H1 (cell line): ENCODE measurements around the gene P2RX5. TPM values are rescaled to one million over a fixed set of nuclear protein-coding genes. Genes with fewer than 3 reads are reported as not detected.

ENCODE experiments used
- CTCF ChIA-PET: fragments of 300-600 bp; sonication (Branson Sonifier 250); formaldehyde crosslinking; loops from one replicate; lab custom pipeline; 2021; ENCODE audit not compliant: partially characterized antibody; lab: Charles Lee
- POLR2A ChIA-PET: fragments of 300-600 bp; sonication (Branson Sonifier 250); formaldehyde crosslinking; loops from one replicate; lab custom pipeline; 2021; ENCODE audit warnings: inconsistent platforms; ENCODE audit not compliant: partially characterized antibody; lab: Charles Lee
- DNase-seq, 2 experiments: peaks; one replicate each; pipeline versions ENCODE4 v3.0.0 to v3.0.0-alpha.2; 2010 to 2022; ENCODE audit warnings: low spot score in 2 of 2, low read depth in 1 of 2, mixed read lengths in 1 of 2
- FAIRE-seq: peaks from 2 replicates; lab custom pipeline; 2011; peaks lifted over from hg19 to GRCh38; lab: Jason Lieb, UNC
- H2AFZ ChIP-seq: 2 replicates; pipeline ENCODE4 v1.8.1; 2012; ENCODE audit warnings: low read length, inconsistent platforms
- H2AK5ac ChIP-seq: 2 replicates; pipeline ENCODE4 v1.6.1; 2013; ENCODE audit warnings: low read depth, low read length
- H2BK120ac ChIP-seq: replicated peaks from 2 replicates; pipeline ENCODE3; 2013; ENCODE audit warnings: low read depth, low read length, inconsistent platforms
- H2BK12ac ChIP-seq: 2 replicates; pipeline ENCODE4 v1.6.1; 2013; ENCODE audit warnings: low read depth, low read length
- H2BK15ac ChIP-seq: 2 replicates; pipeline ENCODE4 v1.6.1; 2013; ENCODE audit warnings: low read length
- H2BK20ac ChIP-seq: 2 replicates; pipeline ENCODE4 v1.6.1; 2013; ENCODE audit warnings: low read length
- H2BK5ac ChIP-seq: 2 replicates; pipeline ENCODE4 v1.6.1; 2013; ENCODE audit warnings: low read depth, low read length
- H3K14ac ChIP-seq: 2 replicates; pipeline ENCODE4 v1.6.1; 2013; ENCODE audit warnings: inconsistent platforms; ENCODE audit not compliant: insufficient read length
- H3K18ac ChIP-seq: 2 replicates; pipeline ENCODE4 v1.6.1; 2013; ENCODE audit warnings: low read length; ENCODE audit errors: extremely low read depth
- H3K23ac ChIP-seq: 2 replicates; pipeline ENCODE4 v1.6.1; 2013; ENCODE audit warnings: inconsistent platforms; ENCODE audit not compliant: insufficient read length
- H3K23me2 ChIP-seq: 2 replicates; pipeline ENCODE4 v1.6.1; 2013; ENCODE audit warnings: low read depth, low read length
- H3K27ac ChIP-seq: 2 replicates; pipeline ENCODE4 v1.6.1; 2011; ENCODE audit warnings: low read depth, low read length, inconsistent platforms
- H3K27me3 ChIP-seq, 4 experiments: replicated peaks in 1 of 4; 1 replicate in 1 of 4; 2 replicates in 3 of 4; pipeline versions ENCODE4 v1.6.1 to v1.8.1; 2011 to 2013; ENCODE audit warnings: low read length in 3 of 4, mild to moderate bottlenecking in 3 of 4, inconsistent platforms in 2 of 4, mixed read lengths in 2 of 4, moderate library complexity in 1 of 4; ENCODE audit not compliant: control insufficient read depth in 3 of 4, insufficient read depth in 3 of 4; ENCODE audit errors: extremely low read depth in 1 of 4
- H3K36me3 ChIP-seq, 4 experiments: 2 replicates each; pipeline versions ENCODE4 v1.6.1 to v1.8.1; 2011 to 2013; ENCODE audit warnings: mild to moderate bottlenecking in 4 of 4, low read length in 3 of 4, moderate library complexity in 2 of 4, control low read depth in 1 of 4, inconsistent platforms in 1 of 4; ENCODE audit not compliant: insufficient read depth in 4 of 4, control insufficient read depth in 2 of 4
- H3K4ac ChIP-seq: replicated peaks from 2 replicates; pipeline ENCODE3; 2013; ENCODE audit warnings: low read length, low read depth, mixed read lengths, inconsistent platforms; ENCODE audit not compliant: insufficient read length
- H3K4me1 ChIP-seq, 4 experiments: replicated peaks in 1 of 4; 1 replicate in 1 of 4; 2 replicates in 3 of 4; pipeline versions ENCODE4 v1.6.1 to v1.8.1; 2011 to 2013; ENCODE audit warnings: low read length in 3 of 4, inconsistent platforms in 2 of 4, mixed read lengths in 1 of 4; ENCODE audit not compliant: insufficient read depth in 4 of 4, control insufficient read depth in 3 of 4
- H3K4me2 ChIP-seq, 2 experiments: 2 replicates each; pipeline versions ENCODE4 v1.6.1 to v1.8.1; 2011 to 2013; ENCODE audit warnings: low read depth in 2 of 2, low read length in 2 of 2, control low read depth in 1 of 2, inconsistent platforms in 1 of 2, mild to moderate bottlenecking in 1 of 2; ENCODE audit not compliant: insufficient read depth in 1 of 2
- H3K4me3 ChIP-seq, 4 experiments: fragments of 200-600, 300-600 bp in 1 of 4; sonication (generic), shearing (Covaris generic), sonication (Bioruptor Twin) in 1 of 4; 2 replicates each; pipeline versions ENCODE4 v1.5.1 to v1.8.1; 2011 to 2016; ENCODE audit warnings: low read length in 4 of 4, low read depth in 3 of 4, control low read depth in 2 of 4, inconsistent platforms in 2 of 4, mild to moderate bottlenecking in 2 of 4, mixed read lengths in 1 of 4, moderate library complexity in 1 of 4; ENCODE audit not compliant: insufficient read depth in 2 of 4; ENCODE audit errors: extremely low read depth in 1 of 4
- H3K56ac ChIP-seq: replicated peaks from 2 replicates; pipeline ENCODE3; 2013; ENCODE audit warnings: low read depth, mild to moderate bottlenecking, mixed read lengths, low read length, inconsistent platforms; ENCODE audit not compliant: insufficient read length
- H3K79me1 ChIP-seq: 2 replicates; pipeline ENCODE4 v1.6.1; 2013; ENCODE audit warnings: low read depth, low read length, control low read depth
- H3K79me2 ChIP-seq, 2 experiments: 2 replicates each; pipeline versions ENCODE4 v1.6.1 to v1.8.1; 2012 to 2013; ENCODE audit warnings: low read length in 2 of 2, mild to moderate bottlenecking in 2 of 2, inconsistent platforms in 1 of 2; ENCODE audit not compliant: insufficient read depth in 2 of 2, control insufficient read depth in 1 of 2
- H3K9ac ChIP-seq, 4 experiments: replicated peaks in 1 of 4; 1 replicate in 1 of 4; 2 replicates in 3 of 4; pipeline versions ENCODE4 v1.6.1 to v1.8.1; 2011 to 2013; ENCODE audit warnings: low read depth in 3 of 4, low read length in 3 of 4, control low read depth in 2 of 4, mild to moderate bottlenecking in 2 of 4, moderate library complexity in 2 of 4, inconsistent platforms in 1 of 4; ENCODE audit errors: extremely low read depth in 1 of 4
- H3K9me3 ChIP-seq, 2 experiments: 2 replicates each; pipeline versions ENCODE4 v1.6.1 to v1.8.1; 2012 to 2013; ENCODE audit warnings: mild to moderate bottlenecking in 2 of 2, moderate library complexity in 2 of 2, control low read depth in 1 of 2, inconsistent platforms in 1 of 2, low read depth in 1 of 2, low read length in 1 of 2, mixed read lengths in 1 of 2; ENCODE audit not compliant: insufficient read depth in 2 of 2
- H4K20me1 ChIP-seq, 2 experiments: replicated peaks in 1 of 2; 2 replicates each; pipeline versions ENCODE3 to v1.8.1; 2011 to 2013; ENCODE audit warnings: inconsistent platforms in 2 of 2, low read length in 2 of 2, mild to moderate bottlenecking in 1 of 2; ENCODE audit not compliant: insufficient read depth in 2 of 2, control insufficient read depth in 1 of 2
- H4K5ac ChIP-seq: 2 replicates; pipeline ENCODE4 v1.6.1; 2013; ENCODE audit warnings: low read length, low read depth, mixed read lengths, inconsistent platforms; ENCODE audit not compliant: insufficient read length
- H4K8ac ChIP-seq: 2 replicates; pipeline ENCODE4 v1.8.0; 2013; ENCODE audit warnings: mild to moderate bottlenecking, moderate library complexity, low read length, inconsistent platforms; ENCODE audit not compliant: insufficient read depth; ENCODE audit errors: extremely low read depth
- H4K91ac ChIP-seq: replicated peaks from 2 replicates; pipeline ENCODE3; 2013; ENCODE audit warnings: low read length, mixed read lengths, inconsistent platforms; ENCODE audit not compliant: insufficient read length
- BACH1 ChIP-seq: IDR thresholded peaks from 2 replicates; pipeline ENCODE4 v1.6.1; 2012; ENCODE audit warnings: low read length, improper control_type of control experiment
- BRCA1 ChIP-seq: IDR thresholded peaks from 2 replicates; pipeline ENCODE4 v1.6.1; 2012; ENCODE audit warnings: low read depth, low read length, improper control_type of control experiment
- MAFK ChIP-seq: IDR thresholded peaks from 2 replicates; pipeline ENCODE4 v1.6.1; 2012; ENCODE audit warnings: low read depth, mild to moderate bottlenecking, improper control_type of control experiment, low read length
- NANOG ChIP-seq: IDR thresholded peaks from 2 replicates; pipeline ENCODE4 v1.6.1; 2011; ENCODE audit warnings: low read length, low read depth, mild to moderate bottlenecking, inconsistent platforms; ENCODE audit not compliant: insufficient read depth, poor library complexity, severe bottlenecking
- NRF1 ChIP-seq: IDR thresholded peaks from 2 replicates; pipeline ENCODE4 v1.6.1; 2011; ENCODE audit warnings: mild to moderate bottlenecking, low read depth, low read length, improper control_type of control experiment
- POU5F1 ChIP-seq: IDR thresholded peaks from 2 replicates; pipeline ENCODE4 v1.6.1; 2011; ENCODE audit warnings: low read depth, mild to moderate bottlenecking, low read length, moderate library complexity
- RAD21 ChIP-seq, 2 experiments: IDR thresholded peaks in 1 of 2; conservative IDR thresholded peaks in 1 of 2; 2 replicates each; pipeline ENCODE4 v1.6.1; 2011; ENCODE audit warnings: low read depth in 2 of 2, low read length in 2 of 2, improper control_type of control experiment in 1 of 2, inconsistent platforms in 1 of 2, mild to moderate bottlenecking in 1 of 2, moderate library complexity in 1 of 2
- RXRA ChIP-seq: IDR thresholded peaks from 2 replicates; pipeline ENCODE4 v1.6.1; 2011; ENCODE audit warnings: low read depth, mild to moderate bottlenecking, low read length, moderate library complexity; ENCODE audit not compliant: insufficient read depth
- TCF12 ChIP-seq: IDR thresholded peaks from 2 replicates; pipeline ENCODE4 v1.6.1; 2011; ENCODE audit warnings: low read depth, mild to moderate bottlenecking, low read length
- USF2 ChIP-seq: IDR thresholded peaks from 2 replicates; pipeline ENCODE4 v1.6.1; 2011; ENCODE audit warnings: low read length, improper control_type of control experiment
- YY1 ChIP-seq: IDR thresholded peaks from 2 replicates; pipeline ENCODE4 v1.6.1; 2011; ENCODE audit warnings: low read depth, mild to moderate bottlenecking, low read length
- WGBS, 2 experiments: shearing (Covaris generic) in 1 of 2; methylation state at CpG; one replicate each; pipeline versions ENCODE4 v1.1.6 to v1.1.7; 2013 to 2015; ENCODE audit warnings: low lambda C conversion rate in 2 of 2, mixed read lengths in 2 of 2, inconsistent platforms in 1 of 2, low coverage in 1 of 2, missing lambda C conversion rate in 1 of 2; ENCODE audit not compliant: insufficient replicate concordance in 2 of 2, insufficient coverage in 1 of 2, insufficient read length in 1 of 2; ENCODE audit errors: extremely low coverage in 1 of 2, missing lambda C conversion rate in 1 of 2; 5-methylcytosine and 5-hydroxymethylcytosine counted together
- polyA plus RNA-seq, 7 experiments: library from polyadenylated mRNA; depleted of rRNA in 3 of 7; stranded (reverse) in 5 of 7; unstranded in 2 of 7; fragments of >200 nt in 5 of 7; fragments of 200-250 nt in 2 of 7; gene quantifications; 1 replicate in 5 of 7; 2 replicates in 1 of 7; 4 replicates in 1 of 7; pipeline versions ENCODE4 v1.2.1 to v1.2.3, GENCODE V29; 2011 to 2013; ENCODE audit warnings: missing spikeins in 2 of 7, mixed read lengths in 2 of 7
- total RNA-seq: library from RNA; stranded (reverse); fragmentation: NEBNext Ultra II Directional; extraction: Animal tissue kit (Norgen Biotek cat#: 25700); gene quantifications from 2 replicates; pipeline ENCODE4 v1.2.1, GENCODE V29; 2021
- TF ChIP-seq, protein P1 (sequence below): IDR thresholded peaks from 2 replicates; pipeline ENCODE4 v1.6.1; 2012; ENCODE audit warnings: inconsistent platforms

P2RX5 gene
- total and polyA plus RNA-seq, 2 of the 8 experiments (the other 6 are each of a cell fraction or from before 2014, with no cell fraction given): 12.0 to 15.6 TPM

DNA sequence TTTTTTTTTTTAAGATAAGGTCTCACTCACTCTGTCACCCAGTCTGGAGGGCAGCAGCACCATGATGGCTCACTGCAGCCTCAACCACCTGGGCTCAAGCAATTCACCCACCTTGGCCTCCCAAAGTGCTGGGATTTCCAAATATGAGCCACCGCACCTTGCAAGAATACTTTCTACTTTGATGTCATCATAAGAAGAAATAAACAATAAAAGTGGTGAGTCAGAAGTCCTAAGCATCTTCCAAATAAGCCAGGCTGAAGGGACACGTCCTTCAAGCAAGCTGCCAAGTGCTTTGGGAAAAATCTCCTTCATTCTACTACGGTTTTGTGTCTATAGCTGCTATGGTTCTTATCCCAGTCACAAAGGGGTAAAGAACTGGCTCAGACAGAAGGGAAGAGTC is 48.1 kb upstream of the P2RX5 start:
- no peaks in the 10 kb centered on the region for H4K20me1 ChIP-seq
- TF ChIP-seq MAFK (no peak), BRCA1 (no peak), TCF12 (no peak), USF2 (no peak), RAD21 (IDR thresholded peaks at IDR 0.05 in 1 of 2, conservative IDR thresholded peaks at IDR 0.05 in 1 of 2; ENCODE audit: low read depth in 2 of 2, low read length in 2 of 2) (no peak), BACH1 (no peak), POU5F1 (no peak), NANOG (no peak), YY1 (no peak), NRF1 (no peak), RXRA (no peak)
- TF ChIP-seq, protein P1, sequence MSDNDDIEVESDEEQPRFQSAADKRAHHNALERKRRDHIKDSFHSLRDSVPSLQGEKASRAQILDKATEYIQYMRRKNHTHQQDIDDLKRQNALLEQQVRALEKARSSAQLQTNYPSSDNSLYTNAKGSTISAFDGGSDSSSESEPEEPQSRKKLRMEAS: no peak

More for the DNA sequence above, 48.1 kb upstream of the P2RX5 start:
- Histone ChIP-seq H2AK5ac (no peak overlapping the region), H2BK15ac (no peak overlapping the region), H3K23me2 (no peaks in the 10 kb centered on the region), H3K4me1 (peaks cover 0 to under 1% (median 0%) of the 10 kb centered on the region in 4 experiments; a peak in 2 of 7 replicates), H3K18ac (no peak overlapping the region), H2AFZ (no peak overlapping the region), H3K27ac (no peak overlapping the region), H3K79me1 (no peaks in the 10 kb centered on the region; the same call in 1 of the 2 replicates), H3K79me2 (no peaks in the 10 kb centered on the region), H3K36me3 (no peaks in the 10 kb centered on the region), H3K4me3 (no peak overlapping the region), H3K4me2 (no peak overlapping the region), H4K8ac (no peak overlapping the region), H4K91ac (no peak overlapping the region), H3K9me3 (no peaks in the 10 kb centered on the region), H2BK12ac (no peak overlapping the region), H3K27me3 (no peaks in the 10 kb centered on the region), H3K56ac (no peak overlapping the region), H3K9ac (no peak overlapping the region), H2BK120ac (no peak overlapping the region), H3K4ac (no peak overlapping the region), H3K23ac (no peak overlapping the region), H2BK5ac (no peak overlapping the region), H2BK20ac (no peak overlapping the region), H3K14ac (no peak overlapping the region), H4K5ac (no peak overlapping the region)
- WGBS, 2 experiments: 89% methylated on average over 3 of the region's 3 CpGs; no CpG with 5 or more reads in 1 of the 2 experiments
- FAIRE-seq: no peak
- CTCF ChIA-PET: interaction anchor here (0.5 to 1.4 kb wide), 3 partner anchors 42 to 100 kb away, joined by 3 to 4 read pairs (median 3); no protein-coding TSS in a partner anchor
- DNase-seq: no peak
- POLR2A ChIA-PET: no interaction called here
